Upper lobe of left lung (tissue), 4 donors: Measurements from ENCODE around the gene PPP1R14B.

Source experiments
- EP300 ChIP-seq, 4 donors: sonication (generic); formaldehyde crosslinking; IDR thresholded peaks; one replicate each; pipeline ENCODE4 v1.5.1; 2017; ENCODE audit warnings: antibody characterized with exemption in 4 of 4, control low read depth in 2 of 4
- POLR2A ChIP-seq, 4 donors: fragments of 450-650 bp; IDR thresholded peaks; one replicate each; pipeline ENCODE4 v1.5.1; 2016 to 2017; ENCODE audit warnings: antibody characterized with exemption in 4 of 4, mild to moderate bottlenecking in 2 of 4
- POLR2AphosphoS5 ChIP-seq, 2 donors: sonication (generic); formaldehyde crosslinking; IDR thresholded peaks; one replicate each; pipeline ENCODE4 v1.5.1; 2017; ENCODE audit warnings: antibody characterized with exemption in 2 of 2
- TF ChIP-seq, protein P1 (sequence below), 6 experiments: fragments of 450-650 bp in 4 of 6; fragments of 200-600 bp in 2 of 6; sonication (generic) in 2 of 6; IDR thresholded peaks; one replicate each; pipeline ENCODE4 v1.5.1; 2016 to 2019; ENCODE audit warnings: antibody characterized with exemption in 6 of 6

DNA sequence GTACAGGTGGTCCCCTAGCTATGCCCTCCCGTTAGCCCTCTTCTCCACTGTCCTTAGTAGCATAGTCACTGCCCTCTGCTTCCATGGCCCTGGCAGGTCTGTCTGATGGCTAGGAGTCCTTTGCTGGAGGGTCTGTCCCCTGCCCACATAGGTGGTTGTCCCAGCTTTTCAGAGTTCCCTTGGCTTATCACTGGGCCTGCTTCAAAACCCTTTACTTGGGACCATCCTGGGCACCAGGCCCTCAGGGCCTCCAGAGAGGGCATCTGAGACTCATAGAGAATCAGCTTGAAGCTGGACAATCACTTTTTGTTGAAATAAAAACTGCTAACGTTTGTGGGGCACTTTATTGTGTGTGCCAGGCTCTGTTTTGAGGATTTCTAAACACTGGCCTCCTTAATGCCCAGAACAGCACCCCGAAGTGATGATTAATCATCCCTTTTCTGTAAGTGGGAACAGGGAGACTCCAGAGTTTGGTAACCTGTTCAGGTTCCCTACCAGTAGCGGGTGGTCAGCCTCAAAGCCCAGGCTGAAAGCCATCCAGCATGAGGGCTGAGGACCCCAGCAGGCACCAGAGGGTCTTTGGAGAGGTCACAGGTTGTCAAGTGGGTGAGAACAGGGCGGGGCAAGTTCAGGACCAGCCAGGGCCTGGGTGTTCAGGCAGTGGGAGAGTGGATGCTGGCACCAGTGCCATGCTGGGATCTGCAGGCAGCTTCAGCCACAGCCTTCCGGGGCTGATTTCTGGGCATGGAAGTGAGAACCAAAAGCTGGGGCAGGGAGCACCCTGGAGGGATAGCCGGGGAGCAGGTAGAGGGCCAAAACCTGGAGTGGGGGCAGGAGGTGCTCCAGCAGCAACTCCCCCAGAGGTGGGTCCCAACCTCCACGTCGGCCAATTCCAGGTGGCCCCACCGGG, 43.9 kb upstream of the PPP1R14B start:
- TF ChIP-seq POLR2AphosphoS5 (IDR thresholded peaks at IDR 0.05) (no peak), POLR2A (IDR thresholded peaks at IDR 0.05) (no peak), EP300 (IDR thresholded peaks at IDR 0.05) (no peak)
- TF ChIP-seq, protein P1, sequence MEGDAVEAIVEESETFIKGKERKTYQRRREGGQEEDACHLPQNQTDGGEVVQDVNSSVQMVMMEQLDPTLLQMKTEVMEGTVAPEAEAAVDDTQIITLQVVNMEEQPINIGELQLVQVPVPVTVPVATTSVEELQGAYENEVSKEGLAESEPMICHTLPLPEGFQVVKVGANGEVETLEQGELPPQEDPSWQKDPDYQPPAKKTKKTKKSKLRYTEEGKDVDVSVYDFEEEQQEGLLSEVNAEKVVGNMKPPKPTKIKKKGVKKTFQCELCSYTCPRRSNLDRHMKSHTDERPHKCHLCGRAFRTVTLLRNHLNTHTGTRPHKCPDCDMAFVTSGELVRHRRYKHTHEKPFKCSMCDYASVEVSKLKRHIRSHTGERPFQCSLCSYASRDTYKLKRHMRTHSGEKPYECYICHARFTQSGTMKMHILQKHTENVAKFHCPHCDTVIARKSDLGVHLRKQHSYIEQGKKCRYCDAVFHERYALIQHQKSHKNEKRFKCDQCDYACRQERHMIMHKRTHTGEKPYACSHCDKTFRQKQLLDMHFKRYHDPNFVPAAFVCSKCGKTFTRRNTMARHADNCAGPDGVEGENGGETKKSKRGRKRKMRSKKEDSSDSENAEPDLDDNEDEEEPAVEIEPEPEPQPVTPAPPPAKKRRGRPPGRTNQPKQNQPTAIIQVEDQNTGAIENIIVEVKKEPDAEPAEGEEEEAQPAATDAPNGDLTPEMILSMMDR (IDR thresholded peaks at IDR 0.05), result no peak
